Kidney epithelial cell (primary cell): Measurements from ENCODE around the gene CDH23. TPM values are rescaled to one million over a fixed set of nuclear protein-coding genes. Genes with fewer than 3 reads are reported as not detected.

Source experiments
- DNase-seq: peaks from one replicate; pipeline ENCODE4 v3.0.0-alpha.2; 2010; ENCODE audit warnings: low read depth
- H3K27me3 ChIP-seq: 2 replicates; pipeline ENCODE4 v1.6.0; 2011; ENCODE audit warnings: low read length; ENCODE audit not compliant: control insufficient read depth, insufficient read depth
- H3K36me3 ChIP-seq: 2 replicates; pipeline ENCODE4 v1.5.1; 2011; ENCODE audit warnings: low read length; ENCODE audit not compliant: control insufficient read depth, insufficient read depth
- H3K4me3 ChIP-seq: 2 replicates; pipeline ENCODE4 v1.5.1; 2011; ENCODE audit warnings: low read depth, mild to moderate bottlenecking, control low read depth, low read length
- total RNA-seq: library from RNA; depleted of rRNA; stranded (reverse); fragments of >200 nt; gene quantifications from 2 replicates; pipeline ENCODE4 v1.2.3, GENCODE V29; 2015
- TF ChIP-seq, protein P1 (sequence below): IDR thresholded peaks from 2 replicates; pipeline ENCODE4 v1.5.1; 2011; ENCODE audit warnings: mild to moderate bottlenecking, moderate library complexity, low read length, control low read depth, inconsistent platforms; ENCODE audit not compliant: insufficient read depth, poor library complexity, severe bottlenecking

The CDH23 gene
- total RNA-seq, 1 donor from 2014 or later: 0.04 TPM

DNA sequence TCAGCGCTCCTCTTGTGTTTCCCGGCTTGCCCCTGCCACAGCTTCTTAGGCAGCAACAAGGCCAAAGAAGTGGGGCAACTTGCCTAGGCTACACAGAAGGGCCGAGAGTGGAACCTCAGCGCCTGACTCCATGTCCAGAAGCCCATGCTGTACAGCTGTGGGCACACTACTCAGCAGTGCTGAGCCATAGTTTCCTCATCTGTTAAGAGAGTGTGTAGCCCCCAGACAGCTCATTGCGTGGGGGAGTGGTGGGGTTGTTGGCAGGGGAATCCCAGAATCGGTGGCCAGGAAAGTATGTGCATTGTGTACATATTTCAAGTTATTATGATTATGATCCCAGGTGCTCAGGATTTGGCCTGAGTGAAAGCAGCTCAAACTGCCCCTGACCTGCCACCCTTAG is 96.2 kb downstream of the CDH23 start:
- no peak overlapping the region for H3K4me3 ChIP-seq
- no peaks in the 10 kb centered on the region for H3K36me3 ChIP-seq
- peaks cover 11% of the 10 kb centered on the region for H3K27me3 ChIP-seq
- TF ChIP-seq, protein P1, sequence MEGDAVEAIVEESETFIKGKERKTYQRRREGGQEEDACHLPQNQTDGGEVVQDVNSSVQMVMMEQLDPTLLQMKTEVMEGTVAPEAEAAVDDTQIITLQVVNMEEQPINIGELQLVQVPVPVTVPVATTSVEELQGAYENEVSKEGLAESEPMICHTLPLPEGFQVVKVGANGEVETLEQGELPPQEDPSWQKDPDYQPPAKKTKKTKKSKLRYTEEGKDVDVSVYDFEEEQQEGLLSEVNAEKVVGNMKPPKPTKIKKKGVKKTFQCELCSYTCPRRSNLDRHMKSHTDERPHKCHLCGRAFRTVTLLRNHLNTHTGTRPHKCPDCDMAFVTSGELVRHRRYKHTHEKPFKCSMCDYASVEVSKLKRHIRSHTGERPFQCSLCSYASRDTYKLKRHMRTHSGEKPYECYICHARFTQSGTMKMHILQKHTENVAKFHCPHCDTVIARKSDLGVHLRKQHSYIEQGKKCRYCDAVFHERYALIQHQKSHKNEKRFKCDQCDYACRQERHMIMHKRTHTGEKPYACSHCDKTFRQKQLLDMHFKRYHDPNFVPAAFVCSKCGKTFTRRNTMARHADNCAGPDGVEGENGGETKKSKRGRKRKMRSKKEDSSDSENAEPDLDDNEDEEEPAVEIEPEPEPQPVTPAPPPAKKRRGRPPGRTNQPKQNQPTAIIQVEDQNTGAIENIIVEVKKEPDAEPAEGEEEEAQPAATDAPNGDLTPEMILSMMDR: no peak
- no peak for DNase-seq

DNA sequence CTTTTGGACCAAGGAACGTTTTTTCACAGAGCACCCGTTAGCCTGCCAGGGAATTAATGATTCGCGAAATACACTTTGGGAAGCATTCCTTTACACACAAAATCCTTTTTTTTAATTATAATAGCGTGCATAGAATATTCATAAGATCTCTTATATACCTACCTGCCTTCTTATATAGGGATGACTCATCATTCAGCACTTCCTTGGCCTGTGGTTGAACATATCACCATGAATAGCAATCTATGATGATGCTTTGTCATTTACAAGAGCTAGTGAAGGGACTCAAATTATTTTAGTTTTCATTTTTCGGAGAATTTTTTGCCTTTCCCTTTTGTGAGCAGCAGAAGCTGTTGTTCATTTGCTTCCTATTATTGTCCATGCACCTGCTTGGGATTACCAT is 97.0 kb downstream of the CDH23 start:
- Histone ChIP-seq H3K36me3 (no peaks in the 10 kb centered on the region), H3K4me3 (no peak overlapping the region), H3K27me3 (peaks cover 17% of the 10 kb centered on the region)
- no peak for DNase-seq
- TF ChIP-seq, protein P1: no peak

DNA sequence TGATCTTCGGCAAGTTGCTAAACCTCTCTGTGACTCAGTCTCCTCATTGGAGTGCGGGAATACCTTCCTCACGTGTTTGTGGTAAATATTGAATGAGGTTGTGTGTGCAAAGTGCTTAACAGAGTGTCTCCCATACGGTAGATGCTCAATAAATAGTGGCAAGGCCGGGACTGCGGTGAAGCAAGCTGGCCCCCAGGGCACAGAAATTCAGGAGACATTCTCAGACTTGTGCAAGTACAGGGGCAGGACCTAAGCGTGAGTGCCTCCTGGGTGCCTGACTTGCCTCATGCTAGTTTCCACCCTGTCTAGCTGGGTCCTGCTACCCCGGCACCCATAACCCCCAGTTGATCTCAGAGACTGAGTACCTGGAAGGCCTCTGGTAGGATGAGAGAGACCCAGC is 97.8 kb downstream of the CDH23 start:
- H3K27me3 ChIP-seq: peaks cover 17% of the 10 kb centered on the region
- H3K4me3 ChIP-seq: no peak overlapping the region
- no peak for DNase-seq
- no peaks in the 10 kb centered on the region for H3K36me3 ChIP-seq
- TF ChIP-seq, protein P1: no peak

- no peak for DNase-seq
- H3K36me3 ChIP-seq: no peaks in the 10 kb centered on the region
- no peak overlapping the region for H3K4me3 ChIP-seq
- H3K27me3 ChIP-seq: peaks cover 17% of the 10 kb centered on the region
- TF ChIP-seq, protein P1: no peak
These were observed 98.3 kb downstream of the CDH23 start for GRCh38 chr10:71494980-71495381.

- Histone ChIP-seq H3K36me3 (no peaks in the 10 kb centered on the region), H3K4me3 (no peak overlapping the region), H3K27me3 (peaks cover 26% of the 10 kb centered on the region)
- DNase-seq: no peak
- TF ChIP-seq, protein P1: no peak
These were observed 100.4 kb downstream of the CDH23 start for GRCh38 chr10:71496927-71497762.
